Hepatocyte (in vitro differentiated cells): Measurements from ENCODE around the gene ARHGEF12.

Experiments
- EZH2 ChIP-seq: fragments of 200-600 bp; sonication (generic); IDR thresholded peaks from 2 replicates; pipeline ENCODE4 v1.6.1; 2016; ENCODE audit warnings: antibody characterized with exemption, mild to moderate bottlenecking, borderline replicate concordance
- TF ChIP-seq, protein P1 (sequence below): fragments of 200-600 bp; sonication (generic); IDR thresholded peaks from 2 replicates; pipeline ENCODE4 v1.5.1; 2016; ENCODE audit warnings: antibody characterized with exemption, mild to moderate bottlenecking; ENCODE audit not compliant: poor library complexity

DNA sequence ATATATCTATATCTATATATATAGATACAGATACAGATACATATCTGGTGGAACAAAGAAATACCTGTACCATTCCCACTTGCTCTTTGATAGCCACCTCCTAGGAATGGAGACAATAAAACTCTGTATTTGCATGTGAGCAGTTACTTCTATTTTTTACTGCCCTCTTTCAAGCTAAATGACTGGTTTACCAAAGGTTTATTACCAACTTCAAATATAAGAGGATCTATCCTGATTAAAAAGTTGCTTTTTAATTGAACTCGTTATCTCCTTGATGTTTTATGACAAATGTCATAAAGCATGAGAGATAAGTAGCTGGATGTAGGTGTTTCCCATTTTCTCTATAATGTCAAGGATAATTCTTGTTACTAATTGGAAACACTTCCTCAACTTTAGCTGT is 153.6 kb downstream of the ARHGEF12 start:
- TF ChIP-seq, protein P1, sequence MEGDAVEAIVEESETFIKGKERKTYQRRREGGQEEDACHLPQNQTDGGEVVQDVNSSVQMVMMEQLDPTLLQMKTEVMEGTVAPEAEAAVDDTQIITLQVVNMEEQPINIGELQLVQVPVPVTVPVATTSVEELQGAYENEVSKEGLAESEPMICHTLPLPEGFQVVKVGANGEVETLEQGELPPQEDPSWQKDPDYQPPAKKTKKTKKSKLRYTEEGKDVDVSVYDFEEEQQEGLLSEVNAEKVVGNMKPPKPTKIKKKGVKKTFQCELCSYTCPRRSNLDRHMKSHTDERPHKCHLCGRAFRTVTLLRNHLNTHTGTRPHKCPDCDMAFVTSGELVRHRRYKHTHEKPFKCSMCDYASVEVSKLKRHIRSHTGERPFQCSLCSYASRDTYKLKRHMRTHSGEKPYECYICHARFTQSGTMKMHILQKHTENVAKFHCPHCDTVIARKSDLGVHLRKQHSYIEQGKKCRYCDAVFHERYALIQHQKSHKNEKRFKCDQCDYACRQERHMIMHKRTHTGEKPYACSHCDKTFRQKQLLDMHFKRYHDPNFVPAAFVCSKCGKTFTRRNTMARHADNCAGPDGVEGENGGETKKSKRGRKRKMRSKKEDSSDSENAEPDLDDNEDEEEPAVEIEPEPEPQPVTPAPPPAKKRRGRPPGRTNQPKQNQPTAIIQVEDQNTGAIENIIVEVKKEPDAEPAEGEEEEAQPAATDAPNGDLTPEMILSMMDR: no peak
- no peak for TF ChIP-seq EZH2
